Erythroblast (primary cell): Measurements from ENCODE around the gene KLC1.

Experiments used
- GATA1 ChIP-seq: IDR thresholded peaks from 2 replicates; pipeline ENCODE4 v1.6.1; 2011; ENCODE audit warnings: low read depth, mild to moderate bottlenecking, control low read depth, low read length, moderate library complexity
- POLR2A ChIP-seq: IDR thresholded peaks from 2 replicates; pipeline ENCODE4 v1.6.1; 2011; ENCODE audit warnings: mild to moderate bottlenecking, low read length

- TF ChIP-seq POLR2A (no peak), GATA1 (no peak)
These were observed 65.6 kb downstream of the KLC1 start for GRCh38 chr14:103694572-103695026.
